Measurements from ENCODE around the gene BCAS1.

BCAS1 gene

GRCh38 chr20:53943522-53944291 lies 126.7 kb downstream of the BCAS1 start:
- Histone ChIP-seq H3K79me2 (ENCODE audit: low read length) (no peaks in the 10 kb centered on the region), H3K9ac (ENCODE audit: low read length) (no peak overlapping the region), H3K36me3 (replicated peaks; ENCODE audit: low read depth, low read length) (no peaks in the 10 kb centered on the region), H4K20me1 (ENCODE audit: insufficient read depth, low read length) (no peaks in the 10 kb centered on the region), H3K4me2 (ENCODE audit: low read length) (peak overlapping the region; percentile 46), H3K9me3 (ENCODE audit: insufficient read depth, low read length) (no peaks in the 10 kb centered on the region), H3K27me3 (ENCODE audit: low read depth, low read length) (no peaks in the 10 kb centered on the region), H3K4me1 (ENCODE audit: low read length) (peaks cover 47% of the 10 kb centered on the region), H3K27ac (ENCODE audit: low read length) (no peak overlapping the region), H3K4me3 (ENCODE audit: low read length) (peak overlapping the region; percentile 40; the same call in 1 of the 2 replicates), H2AFZ (ENCODE audit: low read depth, low read length) (peak overlapping the region; percentile 56)
- TF ChIP-seq, protein P1, sequence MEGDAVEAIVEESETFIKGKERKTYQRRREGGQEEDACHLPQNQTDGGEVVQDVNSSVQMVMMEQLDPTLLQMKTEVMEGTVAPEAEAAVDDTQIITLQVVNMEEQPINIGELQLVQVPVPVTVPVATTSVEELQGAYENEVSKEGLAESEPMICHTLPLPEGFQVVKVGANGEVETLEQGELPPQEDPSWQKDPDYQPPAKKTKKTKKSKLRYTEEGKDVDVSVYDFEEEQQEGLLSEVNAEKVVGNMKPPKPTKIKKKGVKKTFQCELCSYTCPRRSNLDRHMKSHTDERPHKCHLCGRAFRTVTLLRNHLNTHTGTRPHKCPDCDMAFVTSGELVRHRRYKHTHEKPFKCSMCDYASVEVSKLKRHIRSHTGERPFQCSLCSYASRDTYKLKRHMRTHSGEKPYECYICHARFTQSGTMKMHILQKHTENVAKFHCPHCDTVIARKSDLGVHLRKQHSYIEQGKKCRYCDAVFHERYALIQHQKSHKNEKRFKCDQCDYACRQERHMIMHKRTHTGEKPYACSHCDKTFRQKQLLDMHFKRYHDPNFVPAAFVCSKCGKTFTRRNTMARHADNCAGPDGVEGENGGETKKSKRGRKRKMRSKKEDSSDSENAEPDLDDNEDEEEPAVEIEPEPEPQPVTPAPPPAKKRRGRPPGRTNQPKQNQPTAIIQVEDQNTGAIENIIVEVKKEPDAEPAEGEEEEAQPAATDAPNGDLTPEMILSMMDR (IDR thresholded peaks at IDR 0.05; ENCODE audit: low read depth, low read length) = peak; percentile 68
- TF ChIP-seq EZH2phosphoT487 (IDR thresholded peaks at IDR 0.05; ENCODE audit: low read depth) = no peak

- Histone ChIP-seq H3K27me3 (ENCODE audit: low read depth, low read length) (no peaks in the 10 kb centered on the region), H3K4me2 (ENCODE audit: low read length) (peak overlapping the region; percentile 45; the same call in 1 of the 2 replicates), H3K9ac (ENCODE audit: low read length) (no peak overlapping the region)
These were observed 127.4 kb downstream of the BCAS1 start for GRCh38 chr20:53942973-53943372.

DNA sequence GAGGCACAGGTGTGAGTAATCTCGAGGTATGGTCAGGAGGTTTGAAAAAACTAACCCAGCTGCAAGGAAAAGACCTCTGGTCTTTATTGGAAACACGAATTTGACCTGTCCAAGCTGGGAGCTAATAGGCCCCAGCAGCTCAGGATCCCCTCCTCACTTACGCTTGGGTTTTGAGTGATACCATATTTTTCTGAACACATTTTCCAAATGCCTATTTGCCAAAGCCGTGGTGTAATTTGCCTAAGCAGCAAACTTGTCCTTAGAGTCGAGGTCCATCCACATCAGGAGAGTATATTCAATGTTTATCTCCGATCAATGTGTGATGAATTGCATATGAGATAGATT lies 128.0 kb downstream of the BCAS1 start:
- Histone ChIP-seq H3K4me3 (ENCODE audit: low read length) (peak overlapping the region; percentile 52), H3K9ac (ENCODE audit: low read length) (peak overlapping the region; percentile 65), H3K27me3 (ENCODE audit: low read depth, low read length) (peaks cover under 1% of the 10 kb centered on the region; the same call in 1 of the 2 replicates), H3K27ac (ENCODE audit: low read length) (peak overlapping the region; percentile 80), H4K20me1 (ENCODE audit: insufficient read depth, low read length) (no peaks in the 10 kb centered on the region), H3K79me2 (ENCODE audit: low read length) (no peaks in the 10 kb centered on the region), H2AFZ (ENCODE audit: low read depth, low read length) (peak overlapping the region; percentile 69), H3K9me3 (ENCODE audit: insufficient read depth, low read length) (no peaks in the 10 kb centered on the region), H3K4me1 (ENCODE audit: low read length) (peaks cover 47% of the 10 kb centered on the region), H3K36me3 (replicated peaks; ENCODE audit: low read depth, low read length) (no peaks in the 10 kb centered on the region), H3K4me2 (ENCODE audit: low read length) (peak overlapping the region; percentile 81)
- TF ChIP-seq, protein P1 (IDR thresholded peaks at IDR 0.05; ENCODE audit: low read depth, low read length) = no peak
- no peak for TF ChIP-seq EZH2phosphoT487 (IDR thresholded peaks at IDR 0.05; ENCODE audit: low read depth)

More at GRCh38 chr20:53942973-53943372, 127.4 kb downstream of the BCAS1 start:
- Histone ChIP-seq H3K27ac (ENCODE audit: low read length) (no peak overlapping the region), H2AFZ (ENCODE audit: low read depth, low read length) (no peak overlapping the region), H3K9me3 (ENCODE audit: insufficient read depth, low read length) (no peaks in the 10 kb centered on the region), H3K36me3 (replicated peaks; ENCODE audit: low read depth, low read length) (no peaks in the 10 kb centered on the region), H3K79me2 (ENCODE audit: low read length) (no peaks in the 10 kb centered on the region), H3K4me3 (ENCODE audit: low read length) (no peak overlapping the region), H4K20me1 (ENCODE audit: insufficient read depth, low read length) (no peaks in the 10 kb centered on the region), H3K4me1 (ENCODE audit: low read length) (peaks cover 47% of the 10 kb centered on the region)
- TF ChIP-seq EZH2phosphoT487 (IDR thresholded peaks at IDR 0.05; ENCODE audit: low read depth) = no peak
- TF ChIP-seq, protein P1 (IDR thresholded peaks at IDR 0.05; ENCODE audit: low read depth, low read length) = no peak

GRCh38 chr20:53941680-53942471 lies 128.5 kb downstream of the BCAS1 start:
- H3K4me3 ChIP-seq (ENCODE audit: low read length) = peak overlapping the region; percentile 52
- H2AFZ ChIP-seq (ENCODE audit: low read depth, low read length) = peak overlapping the region; percentile 69
- no peaks in the 10 kb centered on the region for H3K9me3 ChIP-seq (ENCODE audit: insufficient read depth, low read length)
- TF ChIP-seq EZH2phosphoT487 (IDR thresholded peaks at IDR 0.05; ENCODE audit: low read depth) = no peak
- TF ChIP-seq, protein P1 (IDR thresholded peaks at IDR 0.05; ENCODE audit: low read depth, low read length) = no peak; the same call in 1 of the 2 replicates
- peak overlapping the region; percentile 65 for H3K9ac ChIP-seq (ENCODE audit: low read length)
- H3K4me2 ChIP-seq (ENCODE audit: low read length) = peak overlapping the region; percentile 81
- peaks cover 47% of the 10 kb centered on the region for H3K4me1 ChIP-seq (ENCODE audit: low read length)
- H4K20me1 ChIP-seq (ENCODE audit: insufficient read depth, low read length) = no peaks in the 10 kb centered on the region
- no peaks in the 10 kb centered on the region for H3K79me2 ChIP-seq (ENCODE audit: low read length)
- peaks cover 6% of the 10 kb centered on the region; the same call in 1 of the 2 replicates for H3K27me3 ChIP-seq (ENCODE audit: low read depth, low read length)
- H3K27ac ChIP-seq (ENCODE audit: low read length) = peak overlapping the region; percentile 80
- no peaks in the 10 kb centered on the region for H3K36me3 ChIP-seq (replicated peaks; ENCODE audit: low read depth, low read length)

All from OCI-LY3 (cell line).